HG02973 (cell line): ENCODE results near the gene TRAT1.

Experiments used
- ATAC-seq: cut with Tn5 transposase; IDR thresholded peaks from one replicate; pipeline ENCODE4 v1.9.1; 2021; ENCODE audit warnings: moderate library complexity; ENCODE audit not compliant: unreplicated experiment

Gene TRAT1

GRCh38 chr3:108849075-108849474 is 26.5 kb downstream of the TRAT1 start:
- no peak for ATAC-seq

- no peak for ATAC-seq
Measured at GRCh38 chr3:108861401-108861800, 38.8 kb downstream of the TRAT1 start.

GRCh38 chr3:108862865-108863798 is 40.5 kb downstream of the TRAT1 start:
- no peak for ATAC-seq

- no peak for ATAC-seq
Measured at GRCh38 chr3:108863799-108864135, 41.2 kb downstream of the TRAT1 start.

GRCh38 chr3:108877901-108878300 is 55.3 kb downstream of the TRAT1 start:
- no peak for ATAC-seq

- ATAC-seq, result no peak
Measured at GRCh38 chr3:108879915-108880314, 57.3 kb downstream of the TRAT1 start.

GRCh38 chr3:108882762-108883161 is 60.2 kb downstream of the TRAT1 start:
- no peak for ATAC-seq

GRCh38 chr3:108883373-108883772 is 60.8 kb downstream of the TRAT1 start:
- ATAC-seq, result no peak

- ATAC-seq, result no peak
Measured at GRCh38 chr3:108887121-108887520, 64.5 kb downstream of the TRAT1 start.

GRCh38 chr3:108887777-108888176 is 65.2 kb downstream of the TRAT1 start:
- ATAC-seq, result no peak

- ATAC-seq, result no peak
Measured at GRCh38 chr3:108891833-108892232, 69.2 kb downstream of the TRAT1 start.

GRCh38 chr3:108894981-108895380 is 72.4 kb downstream of the TRAT1 start:
- no peak for ATAC-seq

GRCh38 chr3:108897883-108898282 is 75.3 kb downstream of the TRAT1 start:
- peak; percentile 59 for ATAC-seq

GRCh38 chr3:108899530-108899929 is 76.9 kb downstream of the TRAT1 start:
- no peak for ATAC-seq
